ENCODE data around the gene ADCY2.

The ADCY2 gene

GRCh38 chr5:7753181-7753580 is 357.2 kb downstream of the ADCY2 start:
- DNase-seq, result no peak

- no peak for DNase-seq
These were observed 357.7 kb downstream of the ADCY2 start for GRCh38 chr5:7753596-7753995.

DNA sequence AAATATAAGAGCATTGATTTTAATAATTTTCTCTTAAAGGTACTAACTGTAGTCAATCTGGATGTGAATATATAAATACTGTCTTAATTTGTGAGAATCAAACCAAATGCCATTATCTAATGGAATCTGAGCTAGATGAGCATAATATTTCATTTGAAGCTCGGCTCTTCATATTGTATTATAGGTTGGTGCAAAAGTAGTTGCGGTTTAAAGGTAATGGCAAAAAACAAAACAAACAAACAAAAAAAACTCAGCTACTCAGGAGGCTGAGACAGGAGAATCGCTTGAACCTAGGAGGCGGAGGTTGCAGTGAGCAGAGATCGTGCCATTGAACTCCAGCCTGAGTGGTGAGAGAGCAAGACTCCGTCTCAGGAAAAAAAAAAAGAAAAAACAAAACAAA is 358.6 kb downstream of the ADCY2 start:
- DNase-seq, result no peak

GRCh38 chr5:7754997-7755596 is 359.2 kb downstream of the ADCY2 start:
- DNase-seq, result peak in 2 of 5 donors; percentile 7 to 32

DNA sequence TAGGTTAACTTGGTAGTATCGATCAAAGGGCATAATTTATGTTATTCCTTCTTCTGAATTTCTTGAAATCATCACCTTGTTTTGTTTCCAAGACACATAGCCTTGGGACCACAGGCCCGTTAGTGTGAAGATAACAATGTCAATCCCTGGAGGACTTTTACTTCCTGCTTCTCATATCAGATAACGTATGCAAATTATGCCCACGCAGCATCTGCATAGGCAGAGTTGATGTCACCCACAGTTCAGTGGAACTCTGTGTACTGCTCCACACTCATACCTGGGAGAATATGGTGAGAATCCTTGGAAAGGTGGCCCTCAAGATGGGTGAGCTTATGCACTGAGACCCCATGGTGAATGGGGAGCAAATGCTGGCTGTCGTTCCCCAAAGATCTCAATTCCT is 360.0 kb downstream of the ADCY2 start:
- DNase-seq, result no peak

GRCh38 chr5:7756453-7756852 is 360.5 kb downstream of the ADCY2 start:
- no peak for DNase-seq

DNA sequence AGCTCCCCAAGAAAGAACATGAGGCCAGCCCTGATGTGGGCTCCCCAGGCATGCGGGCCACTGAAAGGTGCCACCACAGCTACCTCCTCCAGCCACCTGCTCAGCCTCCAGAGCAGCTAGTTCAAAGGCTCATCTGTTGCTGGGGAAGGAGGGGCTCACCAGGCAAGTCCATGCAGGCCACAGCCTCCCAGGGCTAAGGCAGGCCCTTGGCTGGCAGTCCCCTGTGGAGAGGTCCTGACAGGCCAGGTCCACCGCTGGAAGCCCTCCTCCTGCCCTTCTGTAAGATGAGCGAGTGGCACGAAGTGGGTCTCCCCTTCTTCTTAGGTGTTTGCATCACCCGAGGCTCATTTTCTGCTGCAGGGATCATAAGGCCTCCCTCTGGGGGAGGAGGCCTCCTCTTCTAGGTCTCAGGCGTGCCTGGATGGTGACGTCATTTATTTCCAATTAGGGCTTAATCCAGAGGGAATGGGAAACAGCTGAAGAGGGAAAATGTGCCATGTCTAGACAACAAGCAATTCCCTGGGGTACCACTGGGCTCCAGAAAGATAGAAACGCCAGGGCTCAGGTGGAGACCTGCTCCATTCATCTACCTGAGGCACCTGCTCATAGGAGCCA is 363.4 kb downstream of the ADCY2 start:
- no peak for DNase-seq

DNA sequence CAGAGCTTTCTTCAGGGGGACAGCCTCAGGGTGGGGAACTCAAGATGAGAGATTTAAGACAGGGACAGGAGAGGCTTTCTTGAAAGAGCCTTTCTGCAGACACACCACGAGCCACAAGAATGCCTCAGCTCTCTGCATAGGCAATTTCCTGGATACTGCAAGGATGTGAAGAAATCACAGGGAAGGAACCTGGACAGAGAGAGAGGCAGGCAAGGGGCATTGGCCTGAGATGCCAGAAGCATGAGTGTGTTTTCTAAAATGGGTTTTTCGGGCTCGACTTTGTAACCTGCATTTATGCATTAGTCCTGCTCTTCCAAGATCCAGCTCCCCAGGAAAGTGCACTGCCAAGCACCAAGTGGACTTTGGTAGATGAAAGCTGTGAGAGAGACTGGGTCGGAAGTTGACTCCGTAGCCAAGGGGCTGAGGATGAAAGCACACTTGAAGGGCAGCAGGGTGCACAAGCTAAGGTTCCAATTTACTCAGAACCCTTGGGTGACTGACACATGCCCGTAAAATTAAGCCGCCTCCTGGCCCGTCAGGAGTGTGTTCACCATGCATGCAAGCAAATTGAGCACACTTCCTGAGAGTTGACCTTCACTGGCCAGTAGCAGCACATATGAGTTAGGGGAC is 364.1 kb downstream of the ADCY2 start:
- no peak for DNase-seq

DNA sequence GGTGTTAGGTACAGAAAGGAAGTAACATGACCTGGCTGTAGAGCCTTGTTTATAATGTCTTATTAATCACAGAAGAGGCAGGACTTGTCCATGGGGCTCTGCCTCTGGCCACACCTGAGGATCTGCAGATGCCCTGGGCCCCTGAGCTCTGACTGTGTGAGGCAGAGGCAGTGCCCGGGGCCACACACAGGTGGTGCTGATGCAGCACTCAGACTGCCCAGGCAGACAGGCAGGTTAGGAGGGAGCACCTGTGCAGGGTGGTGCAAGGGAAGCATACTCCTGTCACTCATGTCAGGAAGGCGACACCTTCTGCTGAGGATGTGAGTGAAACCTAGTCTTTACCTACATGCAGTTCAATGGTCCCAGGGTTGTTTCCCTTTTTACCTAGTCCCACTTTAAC is 366.3 kb downstream of the ADCY2 start:
- no peak for DNase-seq

- DNase-seq, result no peak
These were observed 367.7 kb downstream of the ADCY2 start for GRCh38 chr5:7763621-7764072.

GRCh38 chr5:7764452-7764851 is 368.5 kb downstream of the ADCY2 start:
- DNase-seq, result no peak

DNA sequence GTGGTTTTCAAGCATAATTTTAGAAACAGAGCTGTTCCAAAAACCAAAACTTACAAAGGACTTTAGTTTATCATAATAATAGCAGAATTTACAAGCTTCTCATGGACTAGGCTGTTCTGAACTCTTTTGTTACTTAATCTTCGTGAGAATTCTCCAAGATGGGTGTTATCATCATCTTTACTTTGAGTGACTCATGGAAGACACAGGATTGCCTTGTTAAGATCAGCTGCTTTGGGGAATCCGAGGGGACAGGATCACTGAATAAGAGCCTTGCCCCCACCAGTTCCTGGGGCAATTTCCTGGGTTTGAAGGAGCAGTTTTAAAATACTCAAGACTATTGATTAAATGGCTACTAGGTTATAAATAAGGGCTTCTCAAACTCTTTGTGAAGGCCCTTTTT is 374.5 kb downstream of the ADCY2 start:
- no peak for DNase-seq

DNA sequence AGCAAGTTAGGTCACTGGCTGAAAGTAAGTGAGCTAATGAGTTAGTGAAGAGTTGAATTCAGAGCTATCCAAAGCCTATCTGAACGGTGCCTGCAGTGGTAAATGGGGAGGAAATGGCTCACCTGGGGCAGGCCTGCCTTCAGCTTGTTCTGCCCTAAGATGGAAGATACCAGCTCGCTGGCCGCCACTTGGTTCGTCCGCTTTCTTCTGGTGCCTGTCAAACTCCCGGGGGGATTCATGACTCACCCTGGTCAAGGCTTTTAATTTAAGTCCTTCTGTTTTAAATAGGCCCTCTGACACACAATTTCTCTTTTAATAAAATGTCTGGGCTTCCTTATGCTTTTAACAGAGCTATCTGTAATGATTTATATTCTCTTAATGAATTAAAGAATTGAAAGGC is 376.2 kb downstream of the ADCY2 start:
- no peak for DNase-seq

GRCh38 chr5:7773178-7773577 is 377.2 kb downstream of the ADCY2 start:
- DNase-seq, result no peak

DNA sequence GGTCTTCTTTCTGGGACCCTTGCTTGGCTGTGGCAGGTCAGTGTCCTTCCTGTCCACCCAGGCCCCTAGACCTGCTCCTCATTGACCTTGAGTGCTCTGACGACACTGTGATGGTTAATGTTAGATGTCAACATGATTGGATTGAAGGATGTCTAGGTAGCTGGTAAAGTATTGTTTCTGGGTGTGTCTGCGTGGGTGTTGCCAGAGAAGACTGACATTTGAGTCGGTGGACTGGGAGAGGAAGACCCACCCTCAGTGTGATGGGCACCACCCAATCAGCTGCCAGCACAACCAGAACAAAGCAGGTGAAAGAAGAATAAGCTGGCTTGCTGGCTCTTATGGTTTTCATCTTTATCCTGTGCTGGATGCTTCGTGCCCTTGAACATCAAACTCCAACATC is 380.5 kb downstream of the ADCY2 start:
- DNase-seq, result no peak

- peak in 1 of 5 donors; percentile 29 for DNase-seq
These were observed 383.4 kb downstream of the ADCY2 start for GRCh38 chr5:7779019-7780005.

GRCh38 chr5:7781899-7782298 is 386.0 kb downstream of the ADCY2 start:
- DNase-seq, result no peak

GRCh38 chr5:7784683-7785380 is 388.9 kb downstream of the ADCY2 start:
- DNase-seq, result no peak

GRCh38 chr5:7787770-7788169 is 391.8 kb downstream of the ADCY2 start:
- no peak for DNase-seq

DNA sequence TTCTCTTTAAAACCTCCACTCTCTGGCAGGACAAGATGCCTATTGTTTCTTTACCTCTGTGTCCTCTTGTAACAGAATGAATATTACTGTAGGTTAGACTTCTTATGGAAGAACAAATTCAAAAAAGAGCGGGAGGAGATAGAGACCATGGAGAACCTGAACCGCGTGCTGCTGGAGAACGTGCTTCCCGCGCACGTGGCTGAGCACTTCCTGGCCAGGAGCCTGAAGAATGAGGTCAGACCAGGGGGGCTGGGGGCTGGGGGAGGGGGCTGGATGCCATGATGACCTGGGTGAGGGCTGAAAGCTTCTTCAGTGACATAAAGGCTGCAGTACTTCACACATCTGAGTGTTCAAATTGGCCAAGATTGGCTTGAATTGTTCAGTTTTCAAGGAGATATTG is 393.6 kb downstream of the ADCY2 start:
- no peak for DNase-seq

GRCh38 chr5:7793895-7794294 is 398.0 kb downstream of the ADCY2 start:
- no peak for DNase-seq

- no peak for DNase-seq
These were observed 398.4 kb downstream of the ADCY2 start for GRCh38 chr5:7794311-7794710.

DNA sequence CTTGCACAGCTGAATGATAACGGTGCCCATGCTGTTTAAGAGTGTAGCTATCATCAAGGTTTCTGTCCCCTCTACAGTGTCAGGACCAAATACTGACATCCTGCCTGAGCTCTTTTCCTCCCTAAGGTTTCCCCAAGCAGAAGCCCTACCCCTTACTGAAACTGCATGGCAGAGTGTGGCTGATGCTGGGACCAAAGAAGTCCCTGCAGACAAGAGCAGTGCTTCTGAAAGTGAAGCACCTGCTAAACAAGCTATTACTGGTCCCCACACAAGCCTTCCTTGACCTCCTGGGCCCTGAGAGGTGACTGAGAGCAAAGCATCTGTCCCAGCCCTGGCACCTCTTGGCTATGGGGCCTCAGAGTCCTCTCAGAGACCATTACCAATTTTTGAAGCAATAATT is 398.9 kb downstream of the ADCY2 start:
- no peak for DNase-seq
